Right lobe of liver (tissue), 6 donors: ENCODE measurements around the gene B4GALT5. TPM values are rescaled to one million over a fixed set of nuclear protein-coding genes. Genes with fewer than 3 reads are reported as not detected.

Experiments used
- ATAC-seq, 4 donors: fragments of 200-7000 bp; cut with Tn5 transposase; one replicate each; pipeline ENCODE4 v1.9.1; 2020; ENCODE audit warnings: mild to moderate bottlenecking in 4 of 4, moderate library complexity in 4 of 4
- DNase-seq, 3 donors: peaks; one replicate each; pipeline ENCODE4 v3.0.0-alpha.2; 2020
- H3K27ac ChIP-seq, 3 donors: fragments of 200-600 bp; one replicate each; pipeline ENCODE4 v1.8.0; 2022
- H3K27me3 ChIP-seq, 2 donors: fragments of 200-600 bp; one replicate each; pipeline ENCODE4 v1.8.0; 2022
- H3K36me3 ChIP-seq, 4 donors: fragments of 200-600 bp; sonication (generic) in 1 of 4; one replicate each; pipeline versions ENCODE4 v1.5.1 to v1.8.0; 2017 to 2022; ENCODE audit warnings: control low read depth in 1 of 4
- H3K4me1 ChIP-seq, 4 donors: fragments of 200-600 bp; sonication (generic) in 1 of 4; one replicate each; pipeline versions ENCODE4 v1.5.1 to v1.8.0; 2017 to 2022; ENCODE audit warnings: control low read depth in 1 of 4
- H3K4me3 ChIP-seq, 3 donors: fragments of 200-600 bp; one replicate each; pipeline ENCODE4 v1.8.0; 2022
- H3K9me3 ChIP-seq, 4 donors: fragments of 200-600 bp; sonication (generic) in 1 of 4; one replicate each; pipeline versions ENCODE4 v1.5.1 to v1.8.0; 2017 to 2022; ENCODE audit warnings: control low read depth in 1 of 4
- CTCF ChIP-seq, 4 donors: fragments of 200-600 bp in 3 of 4; fragments of 450-650 bp in 1 of 4; IDR thresholded peaks; one replicate each; pipeline versions ENCODE4 v1.5.1 to v1.8.0; 2016 to 2022; ENCODE audit warnings: antibody characterized with exemption in 4 of 4, mild to moderate bottlenecking in 2 of 4
- POLR2A ChIP-seq: fragments of 450-650 bp; IDR thresholded peaks from one replicate; pipeline ENCODE4 v1.6.1; 2017; ENCODE audit warnings: antibody characterized with exemption, mild to moderate bottlenecking
- WGBS: methylation state at CpG from one replicate; pipeline ENCODE4 v1.1.6; 2018; ENCODE audit warnings: low coverage, low lambda C conversion rate; ENCODE audit not compliant: insufficient coverage; ENCODE audit errors: missing lambda C conversion rate; 5-methylcytosine and 5-hydroxymethylcytosine counted together
- intact Hi-C, 2 donors: fragments of 100-400 bp; cut with DNase I; formaldehyde crosslinking; loops; one replicate each; pipeline versions ENCODE4 v1.11.2 to v1.14.1; 2022
- total RNA-seq, 6 experiments: library from RNA; depleted of rRNA in 2 of 6; stranded (reverse); fragments of >200 nt in 2 of 6; fragmentation: NEBNext Ultra II Directional in 3 of 6; extraction: Animal tissue kit (Norgen Biotek cat#: 25700) in 3 of 6; gene quantifications; one replicate each; pipeline versions ENCODE4 v1.1.0 to v1.2.4, GENCODE V29; 2016 to 2023
- donor health status: DM: no; HTN: yes; CAD: no.
- donor health status: DM: no; HTN: no; CAD: no.
- donor health status: DM: no; HTN: no; CAD: no.
- donor health status: DM: no; HTN: yes; CAD: no.
- donor health status: DM: no; HTN: yes; CAD: no.

B4GALT5 gene
- total RNA-seq, 6 experiments from 2014 or later = 9.5 to 32.6 (median 15.5) TPM

DNA sequence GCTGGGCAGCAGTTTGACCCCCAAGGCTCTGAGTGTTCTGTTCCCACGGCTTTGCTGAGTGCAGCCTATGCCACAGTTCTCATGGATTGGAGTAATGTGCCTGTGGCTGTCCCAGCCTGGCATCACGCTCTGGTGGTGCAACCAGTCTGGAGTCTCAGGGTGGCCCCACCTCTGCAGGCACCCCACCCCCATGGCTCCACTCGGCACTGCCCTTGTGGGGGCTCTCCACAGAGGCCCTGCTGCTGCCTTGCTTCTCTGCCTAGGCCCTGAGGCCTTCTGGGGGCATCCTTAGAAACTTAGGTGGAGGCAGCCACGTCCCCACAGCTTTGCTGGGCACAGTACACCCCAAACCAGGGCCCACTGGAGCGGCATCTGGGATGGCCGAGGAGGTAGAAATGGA is 25.4 kb upstream of the B4GALT5 start:
- 50% methylated on average over 2 of the region's 6 CpGs for WGBS
- no peak overlapping the region for H3K27ac ChIP-seq
- no peak overlapping the region for H3K4me3 ChIP-seq
- no peaks in the 10 kb centered on the region for H3K36me3 ChIP-seq
- ATAC-seq (peak in 1 of 4 donors; percentile 17), DNase-seq (no peak)
- TF ChIP-seq POLR2A (no peak), CTCF (IDR thresholded peaks at IDR 0.05) (no peak)
- intact Hi-C loops = no loop called here
- H3K4me1 ChIP-seq = peaks cover 0 to 8% (median 0%) of the 10 kb centered on the region in 4 donors
- no peaks in the 10 kb centered on the region for H3K27me3 ChIP-seq
- H3K9me3 ChIP-seq = no peaks in the 10 kb centered on the region

- no peak for ATAC-seq
- Histone ChIP-seq H3K4me1 (peaks cover 0 to 8% (median 0%) of the 10 kb centered on the region in 4 donors), H3K9me3 (no peaks in the 10 kb centered on the region), H3K4me3 (no peak overlapping the region), H3K36me3 (no peaks in the 10 kb centered on the region), H3K27ac (no peak overlapping the region), H3K27me3 (no peaks in the 10 kb centered on the region)
- intact Hi-C loops = no loop called here
- TF ChIP-seq CTCF (IDR thresholded peaks at IDR 0.05) = no peak
- no peak for TF ChIP-seq POLR2A
- DNase-seq = no peak
- WGBS = 39% methylated on average over 2 of the region's 2 CpGs
Observed at GRCh38 chr20:49737260-49737659, 23.6 kb upstream of the B4GALT5 start.

- Histone ChIP-seq H3K4me1 (peaks cover 0 to 4% (median 0%) of the 10 kb centered on the region in 4 donors), H3K27ac (no peak overlapping the region), H3K9me3 (no peaks in the 10 kb centered on the region), H3K4me3 (no peak overlapping the region), H3K27me3 (no peaks in the 10 kb centered on the region), H3K36me3 (no peaks in the 10 kb centered on the region)
- TF ChIP-seq POLR2A (no peak), CTCF (IDR thresholded peaks at IDR 0.05) (no peak)
- 81% methylated on average over 3 of the region's 3 CpGs for WGBS
- DNase-seq = no peak
- intact Hi-C loops = no loop called here
- no peak for ATAC-seq
Observed at GRCh38 chr20:49729780-49730179, 16.1 kb upstream of the B4GALT5 start.

GRCh38 chr20:49727894-49728885 is 14.5 kb upstream of the B4GALT5 start:
- 83% methylated on average over 3 of the region's 3 CpGs for WGBS

More at GRCh38 chr20:49727894-49728885, 14.5 kb upstream of the B4GALT5 start:
- Histone ChIP-seq H3K36me3 (no peaks in the 10 kb centered on the region), H3K27ac (no peak overlapping the region), H3K9me3 (no peaks in the 10 kb centered on the region), H3K27me3 (no peaks in the 10 kb centered on the region), H3K4me3 (no peak overlapping the region), H3K4me1 (peaks cover 0 to 4% (median 0%) of the 10 kb centered on the region in 4 donors)
- ATAC-seq (no peak), DNase-seq (no peak)
- intact Hi-C loops = no loop called here
- TF ChIP-seq CTCF (IDR thresholded peaks at IDR 0.05) = no peak
- no peak for TF ChIP-seq POLR2A
